ENCODE results near the gene KCNK13. TPM values are rescaled to one million over a fixed set of nuclear protein-coding genes. Genes with fewer than 3 reads are reported as not detected.

KCNK13 gene
- polyA plus RNA-seq, 1 of the 3 experiments (the other 2 are of a cell fraction), result not detected

GRCh38 chr14:90132821-90133570, 71.2 kb downstream of the KCNK13 start:
- H3K9ac ChIP-seq, result no peak overlapping the region
- no peak overlapping the region for H2AFZ ChIP-seq (ENCODE audit: low read depth)
- ChIA-PET POLR2A (no interaction called here), CTCF (interaction anchor here (1.0 to 1.2 kb wide), 3 partner anchors 31 to 160 kb away, joined by 3 to 4 read pairs (median 3); no protein-coding TSS in a partner anchor)
- H3K27me3 ChIP-seq (ENCODE audit: insufficient read depth), result no peaks in the 10 kb centered on the region
- H3K4me2 ChIP-seq, result no peak overlapping the region
- H3K27ac ChIP-seq (ENCODE audit: low read depth in 2 of 2, low read length in 1 of 2), result no peak overlapping the region
- H3K36me3 ChIP-seq (replicated peaks in 1 of 2; ENCODE audit: control insufficient read depth in 1 of 2, insufficient read depth in 2 of 2, low read length in 1 of 2), result no peaks in the 10 kb centered on the region
- WGBS (ENCODE audit: low lambda C conversion rate), result 48% methylated on average over 10 of the region's 10 CpGs
- no peaks in the 10 kb centered on the region for H3K9me3 ChIP-seq
- DNase-seq, result no peak
- no peak overlapping the region for H3K4me3 ChIP-seq (ENCODE audit: low read depth in 2 of 2, low read length in 1 of 2)
- no peaks in the 10 kb centered on the region for H4K20me1 ChIP-seq (ENCODE audit: insufficient read depth)
- H3K9me2 ChIP-seq, result no peaks in the 10 kb centered on the region
- no peaks in the 10 kb centered on the region for H3K79me2 ChIP-seq (ENCODE audit: insufficient read depth)
- H3K4me1 ChIP-seq (ENCODE audit: control insufficient read depth in 1 of 2, insufficient read depth in 2 of 2, low read depth in 1 of 2, low read length in 1 of 2), result no peaks in the 10 kb centered on the region
- no peaks in the 10 kb centered on the region for H3F3A ChIP-seq (replicated peaks; ENCODE audit: insufficient read depth)
- no peak for TF ChIP-seq RAD21 (IDR thresholded peaks at IDR 0.05; ENCODE audit: low read length)
- TF ChIP-seq, protein P1, sequence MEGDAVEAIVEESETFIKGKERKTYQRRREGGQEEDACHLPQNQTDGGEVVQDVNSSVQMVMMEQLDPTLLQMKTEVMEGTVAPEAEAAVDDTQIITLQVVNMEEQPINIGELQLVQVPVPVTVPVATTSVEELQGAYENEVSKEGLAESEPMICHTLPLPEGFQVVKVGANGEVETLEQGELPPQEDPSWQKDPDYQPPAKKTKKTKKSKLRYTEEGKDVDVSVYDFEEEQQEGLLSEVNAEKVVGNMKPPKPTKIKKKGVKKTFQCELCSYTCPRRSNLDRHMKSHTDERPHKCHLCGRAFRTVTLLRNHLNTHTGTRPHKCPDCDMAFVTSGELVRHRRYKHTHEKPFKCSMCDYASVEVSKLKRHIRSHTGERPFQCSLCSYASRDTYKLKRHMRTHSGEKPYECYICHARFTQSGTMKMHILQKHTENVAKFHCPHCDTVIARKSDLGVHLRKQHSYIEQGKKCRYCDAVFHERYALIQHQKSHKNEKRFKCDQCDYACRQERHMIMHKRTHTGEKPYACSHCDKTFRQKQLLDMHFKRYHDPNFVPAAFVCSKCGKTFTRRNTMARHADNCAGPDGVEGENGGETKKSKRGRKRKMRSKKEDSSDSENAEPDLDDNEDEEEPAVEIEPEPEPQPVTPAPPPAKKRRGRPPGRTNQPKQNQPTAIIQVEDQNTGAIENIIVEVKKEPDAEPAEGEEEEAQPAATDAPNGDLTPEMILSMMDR (IDR thresholded peaks at IDR 0.05), result no peak
- TF ChIP-seq RFX5 (IDR thresholded peaks at IDR 0.05; ENCODE audit: low read length), result no peak
- no peak for TF ChIP-seq ELF1 (IDR thresholded peaks at IDR 0.05)
- TF ChIP-seq GATA2 (CRISPR knock-in tag; IDR thresholded peaks at IDR 0.05), result no peak
- TF ChIP-seq, protein P2, sequence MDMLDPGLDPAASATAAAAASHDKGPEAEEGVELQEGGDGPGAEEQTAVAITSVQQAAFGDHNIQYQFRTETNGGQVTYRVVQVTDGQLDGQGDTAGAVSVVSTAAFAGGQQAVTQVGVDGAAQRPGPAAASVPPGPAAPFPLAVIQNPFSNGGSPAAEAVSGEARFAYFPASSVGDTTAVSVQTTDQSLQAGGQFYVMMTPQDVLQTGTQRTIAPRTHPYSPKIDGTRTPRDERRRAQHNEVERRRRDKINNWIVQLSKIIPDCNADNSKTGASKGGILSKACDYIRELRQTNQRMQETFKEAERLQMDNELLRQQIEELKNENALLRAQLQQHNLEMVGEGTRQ (IDR thresholded peaks at IDR 0.05; ENCODE audit: borderline replicate concordance, low read depth, low read length), result no peak
- no peak for TF ChIP-seq FOXM1 (IDR thresholded peaks at IDR 0.05; ENCODE audit: low read depth)
- TF ChIP-seq NFIC (IDR thresholded peaks at IDR 0.05; ENCODE audit: borderline replicate concordance), result no peak
- TF ChIP-seq, protein P3, sequence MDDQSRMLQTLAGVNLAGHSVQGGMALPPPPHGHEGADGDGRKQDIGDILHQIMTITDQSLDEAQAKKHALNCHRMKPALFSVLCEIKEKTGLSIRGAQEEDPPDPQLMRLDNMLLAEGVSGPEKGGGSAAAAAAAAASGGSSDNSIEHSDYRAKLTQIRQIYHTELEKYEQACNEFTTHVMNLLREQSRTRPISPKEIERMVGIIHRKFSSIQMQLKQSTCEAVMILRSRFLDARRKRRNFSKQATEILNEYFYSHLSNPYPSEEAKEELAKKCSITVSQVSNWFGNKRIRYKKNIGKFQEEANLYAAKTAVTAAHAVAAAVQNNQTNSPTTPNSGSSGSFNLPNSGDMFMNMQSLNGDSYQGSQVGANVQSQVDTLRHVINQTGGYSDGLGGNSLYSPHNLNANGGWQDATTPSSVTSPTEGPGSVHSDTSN (IDR thresholded peaks at IDR 0.05), result no peak
- TF ChIP-seq FOXJ3 (CRISPR knock-in tag; IDR thresholded peaks at IDR 0.05), result no peak
- TF ChIP-seq JUND (IDR thresholded peaks at IDR 0.05), result no peak
- TF ChIP-seq, protein P4, sequence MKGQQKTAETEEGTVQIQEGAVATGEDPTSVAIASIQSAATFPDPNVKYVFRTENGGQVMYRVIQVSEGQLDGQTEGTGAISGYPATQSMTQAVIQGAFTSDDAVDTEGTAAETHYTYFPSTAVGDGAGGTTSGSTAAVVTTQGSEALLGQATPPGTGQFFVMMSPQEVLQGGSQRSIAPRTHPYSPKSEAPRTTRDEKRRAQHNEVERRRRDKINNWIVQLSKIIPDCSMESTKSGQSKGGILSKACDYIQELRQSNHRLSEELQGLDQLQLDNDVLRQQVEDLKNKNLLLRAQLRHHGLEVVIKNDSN (IDR thresholded peaks at IDR 0.05; ENCODE audit: borderline replicate concordance, low read depth), result no peak
- no peak for TF ChIP-seq YY1 (IDR thresholded peaks at IDR 0.05; ENCODE audit: low read depth)
- TF ChIP-seq MAX (IDR thresholded peaks at IDR 0.05; ENCODE audit: low read depth), result no peak
- no peak for TF ChIP-seq IRF3 (IDR thresholded peaks at IDR 0.05; ENCODE audit: low read depth, low read length)

Data from SK-N-SH (cell line).